ENCODE data around the gene PHACTR1.

Gene PHACTR1

DNA sequence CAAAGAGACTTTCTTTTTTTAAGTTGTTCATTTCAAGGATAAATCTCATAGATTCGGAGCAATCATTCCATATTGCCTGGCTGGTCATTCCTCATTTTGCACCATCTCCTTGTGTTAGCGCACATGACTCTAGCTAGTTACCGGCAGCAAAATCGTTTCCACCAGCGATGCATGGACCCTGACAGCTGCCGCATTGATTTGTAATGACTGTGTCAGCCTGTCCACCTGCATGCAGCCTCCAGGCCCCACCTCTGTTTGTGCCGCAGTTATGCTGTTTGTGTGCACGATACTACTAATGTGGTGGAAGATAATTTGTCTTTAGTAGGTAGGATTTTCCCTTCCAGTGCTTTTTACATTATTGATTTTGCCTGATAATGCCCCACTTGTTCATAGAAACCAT lies 447.7 kb downstream of the PHACTR1 start:
- DNase-seq (ENCODE audit: insufficient read length) (no peak), FAIRE-seq (no peak)
- TF ChIP-seq POLR2A (IDR thresholded peaks at IDR 0.05; ENCODE audit: low read depth, low read length) (no peak), POLR2AphosphoS5 (IDR thresholded peaks at IDR 0.05; ENCODE audit: low read depth, low read length) (no peak), TAF1 (IDR thresholded peaks at IDR 0.05; ENCODE audit: borderline replicate concordance, low read depth, low read length) (no peak)

DNA sequence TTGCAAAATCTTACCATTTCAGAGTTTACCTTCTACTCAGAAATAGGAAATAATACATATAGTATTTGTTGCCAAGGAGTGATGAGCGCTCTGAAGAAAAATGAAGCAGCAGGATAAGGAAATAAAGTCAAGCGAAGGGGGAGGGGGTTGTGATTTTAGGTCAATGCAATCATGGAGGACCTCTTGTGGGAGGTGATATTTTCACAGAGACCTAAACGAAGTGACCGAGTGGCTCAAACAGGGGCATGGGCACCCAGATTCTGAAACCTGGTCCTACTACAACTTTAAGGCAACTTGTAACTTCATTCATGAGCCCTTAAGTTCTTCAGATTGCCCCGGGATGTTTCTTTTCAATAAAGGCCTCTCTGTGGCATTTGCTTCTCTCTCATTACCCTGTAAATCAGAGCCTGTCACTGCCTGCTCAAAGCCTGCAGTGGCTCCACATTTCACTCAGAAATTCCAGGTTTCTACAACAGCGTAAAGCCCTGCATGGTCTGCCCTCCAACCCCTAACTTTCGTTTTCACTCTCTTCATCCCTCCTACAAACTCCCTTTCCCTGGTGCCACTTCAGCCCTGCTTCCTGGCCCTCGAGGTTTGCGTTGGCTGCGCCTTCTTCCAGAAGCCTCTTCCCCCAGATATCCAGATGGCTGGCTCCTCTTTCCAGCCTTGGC lies 449.1 kb downstream of the PHACTR1 start:
- DNase-seq (ENCODE audit: insufficient read length): no peak
- no peak for FAIRE-seq
- TF ChIP-seq POLR2AphosphoS5 (IDR thresholded peaks at IDR 0.05; ENCODE audit: low read depth, low read length) (no peak), POLR2A (IDR thresholded peaks at IDR 0.05; ENCODE audit: low read depth, low read length) (no peak), TAF1 (IDR thresholded peaks at IDR 0.05; ENCODE audit: borderline replicate concordance, low read depth, low read length) (no peak)

DNA sequence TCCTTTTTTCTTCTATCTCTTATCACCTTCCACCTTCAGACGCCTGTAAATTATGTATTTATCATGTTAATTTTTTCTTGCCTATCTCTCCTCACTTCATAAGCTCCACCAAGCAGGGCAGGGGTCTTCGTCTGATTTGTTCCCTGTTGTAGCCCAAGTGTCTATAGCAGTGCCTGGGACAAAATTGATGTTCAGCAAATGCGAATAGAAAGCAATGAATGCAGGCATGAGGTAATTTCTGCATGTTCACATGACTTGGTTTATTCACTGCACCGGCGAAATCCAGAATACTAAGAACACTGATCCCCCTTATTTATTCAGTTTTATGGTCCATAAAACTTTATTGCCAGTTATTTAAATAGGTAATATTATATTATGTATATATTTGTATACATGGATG lies 449.7 kb downstream of the PHACTR1 start:
- no peak for FAIRE-seq
- no peak for DNase-seq (ENCODE audit: insufficient read length)
- TF ChIP-seq POLR2AphosphoS5 (IDR thresholded peaks at IDR 0.05; ENCODE audit: low read depth, low read length) (no peak), POLR2A (IDR thresholded peaks at IDR 0.05; ENCODE audit: low read depth, low read length) (no peak), TAF1 (IDR thresholded peaks at IDR 0.05; ENCODE audit: borderline replicate concordance, low read depth, low read length) (no peak)

DNA sequence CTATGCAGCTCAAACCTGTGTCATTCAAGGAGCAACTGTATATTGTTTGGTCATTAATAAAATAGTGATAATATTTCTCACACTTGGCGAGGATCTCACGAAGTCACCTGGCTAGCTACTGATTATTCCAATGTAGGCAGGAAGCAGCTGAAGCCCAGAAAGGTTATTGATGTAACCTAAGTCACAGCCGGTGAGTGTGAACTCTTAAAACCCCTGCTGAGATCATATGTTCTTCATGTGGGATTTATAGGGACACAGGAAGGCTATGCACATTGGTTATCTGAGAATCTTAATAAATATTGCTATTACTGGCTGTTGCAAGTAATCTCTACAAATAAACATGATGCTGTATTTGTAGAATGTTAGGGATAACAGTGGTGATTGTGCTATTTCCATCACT lies 450.3 kb downstream of the PHACTR1 start:
- no peak for TF ChIP-seq TAF1 (IDR thresholded peaks at IDR 0.05; ENCODE audit: borderline replicate concordance, low read depth, low read length)
- no peak for TF ChIP-seq POLR2AphosphoS5 (IDR thresholded peaks at IDR 0.05; ENCODE audit: low read depth, low read length)
- no peak for TF ChIP-seq POLR2A (IDR thresholded peaks at IDR 0.05; ENCODE audit: low read depth, low read length)
- no peak for DNase-seq (ENCODE audit: insufficient read length)
- FAIRE-seq: no peak

DNA sequence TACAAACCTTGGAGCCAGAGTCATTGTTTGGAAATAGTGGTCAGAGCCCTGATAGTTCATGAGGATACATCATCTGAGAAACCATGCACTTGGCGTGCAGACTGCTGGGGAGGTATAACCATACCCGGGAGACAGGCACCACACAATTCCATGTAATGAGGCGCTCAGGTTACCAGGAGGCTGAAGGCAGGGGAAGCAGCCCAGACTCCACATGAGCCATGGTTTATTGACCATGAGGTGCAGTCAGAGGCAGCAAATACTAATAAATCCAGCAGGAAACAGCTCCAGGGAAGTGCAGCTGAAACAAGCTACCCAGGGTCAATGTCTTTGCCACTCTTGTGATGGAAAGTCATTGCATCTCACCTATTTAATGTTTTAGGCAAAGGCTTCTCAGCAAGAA lies 455.7 kb downstream of the PHACTR1 start:
- DNase-seq (ENCODE audit: insufficient read length) (no peak), FAIRE-seq (no peak)
- no peak for TF ChIP-seq POLR2AphosphoS5 (IDR thresholded peaks at IDR 0.05; ENCODE audit: low read depth, low read length)
- no peak for TF ChIP-seq TAF1 (IDR thresholded peaks at IDR 0.05; ENCODE audit: borderline replicate concordance, low read depth, low read length)
- no peak for TF ChIP-seq POLR2A (IDR thresholded peaks at IDR 0.05; ENCODE audit: low read depth, low read length)

DNA sequence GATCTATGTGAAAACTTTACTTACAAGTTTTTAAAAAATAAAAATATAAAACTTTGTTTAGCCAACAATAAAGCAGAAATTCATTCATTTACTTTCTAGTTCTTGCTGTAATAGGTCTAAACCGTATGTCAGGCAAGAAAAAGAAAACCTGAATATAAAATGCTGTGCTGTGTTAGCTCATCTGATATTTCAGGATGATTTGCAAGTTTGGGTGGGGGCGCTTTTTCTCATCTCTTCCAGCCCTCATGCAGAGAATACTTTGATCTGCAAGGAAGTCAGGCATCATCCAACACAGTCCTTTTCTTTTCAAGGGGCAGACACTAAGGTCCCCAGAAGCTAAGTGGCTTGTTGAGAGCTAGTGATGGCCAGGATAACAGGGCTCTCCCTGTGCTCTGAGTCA lies 458.5 kb downstream of the PHACTR1 start:
- DNase-seq (ENCODE audit: insufficient read length): no peak
- TF ChIP-seq TAF1 (IDR thresholded peaks at IDR 0.05; ENCODE audit: borderline replicate concordance, low read depth, low read length): no peak
- no peak for TF ChIP-seq POLR2A (IDR thresholded peaks at IDR 0.05; ENCODE audit: low read depth, low read length)
- TF ChIP-seq POLR2AphosphoS5 (IDR thresholded peaks at IDR 0.05; ENCODE audit: low read depth, low read length): no peak
- FAIRE-seq: no peak

DNA sequence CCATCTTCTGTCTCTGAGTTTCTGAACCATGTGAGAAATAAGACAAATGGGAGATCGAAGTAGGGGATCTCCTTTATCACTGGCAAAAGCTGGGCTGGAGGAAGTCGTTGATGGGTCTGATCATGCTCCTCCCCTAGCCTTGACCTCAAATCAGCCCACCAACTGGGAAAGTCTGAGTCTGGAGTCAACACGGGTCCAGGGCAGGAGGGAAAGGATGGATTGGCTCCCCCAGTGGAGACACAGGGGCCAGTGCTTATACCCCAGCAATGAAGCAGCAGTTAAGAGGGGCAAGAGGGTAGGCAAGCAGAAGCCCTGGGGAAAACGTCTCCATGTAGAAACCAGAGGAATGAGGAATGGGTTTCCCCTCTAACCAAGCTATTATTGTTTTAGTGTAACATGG lies 459.2 kb downstream of the PHACTR1 start:
- no peak for DNase-seq (ENCODE audit: insufficient read length)
- TF ChIP-seq TAF1 (IDR thresholded peaks at IDR 0.05; ENCODE audit: borderline replicate concordance, low read depth, low read length) (no peak), POLR2AphosphoS5 (IDR thresholded peaks at IDR 0.05; ENCODE audit: low read depth, low read length) (no peak), POLR2A (IDR thresholded peaks at IDR 0.05; ENCODE audit: low read depth, low read length) (no peak)
- FAIRE-seq: no peak

DNA sequence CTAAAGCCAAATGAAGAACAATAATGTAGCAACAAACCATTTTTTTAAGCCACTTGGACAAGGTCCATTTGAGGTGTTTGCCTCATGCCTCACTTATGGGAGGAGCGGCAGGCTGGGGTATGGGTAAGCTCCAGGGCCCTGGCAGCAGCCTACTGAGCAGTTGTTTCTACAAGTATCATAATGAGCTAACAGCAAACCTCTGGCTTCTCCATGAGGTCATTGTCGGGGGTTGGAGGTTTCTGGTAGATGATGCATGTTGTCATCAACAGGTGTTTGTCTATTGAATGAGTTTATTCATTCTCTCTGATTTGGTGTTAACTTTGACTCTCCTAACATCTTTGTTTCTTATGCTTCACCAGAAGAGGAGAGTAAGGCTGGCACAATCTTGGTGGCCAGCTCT lies 461.1 kb downstream of the PHACTR1 start:
- DNase-seq (ENCODE audit: insufficient read length) (no peak), FAIRE-seq (no peak)

DNA sequence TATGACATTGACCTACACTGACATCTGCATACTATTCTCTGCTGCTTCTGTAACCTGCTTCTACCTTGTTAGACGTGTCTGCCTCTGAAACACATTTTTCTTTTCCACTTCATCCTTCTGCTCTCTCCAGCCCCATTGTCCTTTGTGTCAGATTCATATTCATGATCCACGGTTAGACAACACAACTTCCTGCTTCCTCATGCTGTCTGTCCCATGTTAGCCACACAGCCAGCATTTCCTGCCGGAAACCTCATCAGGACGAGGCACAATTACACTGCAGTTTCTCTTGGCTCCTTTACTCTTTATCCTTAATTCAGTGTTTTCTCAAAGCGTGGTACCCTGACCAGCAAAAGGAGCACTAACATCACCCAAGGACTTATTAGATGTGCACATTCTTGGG lies 461.5 kb downstream of the PHACTR1 start:
- TF ChIP-seq POLR2A (IDR thresholded peaks at IDR 0.05; ENCODE audit: low read depth, low read length) (no peak), POLR2AphosphoS5 (IDR thresholded peaks at IDR 0.05; ENCODE audit: low read depth, low read length) (no peak), TAF1 (IDR thresholded peaks at IDR 0.05; ENCODE audit: borderline replicate concordance, low read depth, low read length) (no peak)
- FAIRE-seq (no peak), DNase-seq (ENCODE audit: insufficient read length) (no peak)

More for the DNA sequence above, 461.1 kb downstream of the PHACTR1 start:
- no peak for TF ChIP-seq TAF1 (IDR thresholded peaks at IDR 0.05; ENCODE audit: borderline replicate concordance, low read depth, low read length)
- TF ChIP-seq POLR2AphosphoS5 (IDR thresholded peaks at IDR 0.05; ENCODE audit: low read depth, low read length): no peak
- no peak for TF ChIP-seq POLR2A (IDR thresholded peaks at IDR 0.05; ENCODE audit: low read depth, low read length)

DNA sequence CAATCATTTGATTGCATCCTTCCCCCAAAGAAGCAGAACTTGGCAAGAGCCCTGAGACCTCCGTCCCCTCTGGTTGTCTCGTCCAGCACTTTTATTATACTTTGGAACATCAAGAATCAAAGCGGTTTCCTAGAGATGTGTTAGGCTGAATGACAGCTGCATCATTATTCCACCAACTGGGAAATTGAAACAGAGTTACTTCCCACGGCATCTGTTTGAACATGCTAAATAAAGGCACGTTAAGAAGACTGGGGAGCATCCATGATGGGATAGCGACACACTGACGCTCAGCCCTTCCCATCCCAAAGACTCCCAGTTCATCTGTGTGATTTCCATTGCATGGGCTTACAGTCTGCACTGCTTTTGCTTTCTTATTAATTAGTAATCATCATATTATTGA lies 464.0 kb downstream of the PHACTR1 start:
- no peak for DNase-seq (ENCODE audit: insufficient read length)
- FAIRE-seq: no peak
- TF ChIP-seq TAF1 (IDR thresholded peaks at IDR 0.05; ENCODE audit: borderline replicate concordance, low read depth, low read length): no peak
- no peak for TF ChIP-seq POLR2AphosphoS5 (IDR thresholded peaks at IDR 0.05; ENCODE audit: low read depth, low read length)
- no peak for TF ChIP-seq POLR2A (IDR thresholded peaks at IDR 0.05; ENCODE audit: low read depth, low read length)

DNA sequence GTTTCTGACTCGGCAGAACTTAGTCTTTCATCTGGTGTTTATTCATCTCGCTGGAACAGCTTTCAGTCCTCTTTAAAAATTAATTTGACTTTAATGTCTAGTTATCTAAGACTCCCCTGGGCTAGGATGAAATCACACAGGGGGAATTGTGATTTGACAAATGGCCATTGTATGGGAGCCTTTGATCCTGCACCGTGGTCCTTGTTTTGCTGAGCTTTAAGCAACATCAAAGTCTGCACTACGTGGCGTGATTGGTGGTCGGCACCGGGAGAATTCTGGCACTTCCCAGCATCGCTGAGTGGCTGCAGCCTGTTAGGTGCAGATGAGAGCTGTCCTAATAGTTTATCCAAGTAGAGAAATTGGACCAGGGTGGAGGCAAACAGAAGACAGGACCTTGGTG lies 464.8 kb downstream of the PHACTR1 start:
- TF ChIP-seq POLR2A (IDR thresholded peaks at IDR 0.05; ENCODE audit: low read depth, low read length): no peak
- no peak for TF ChIP-seq POLR2AphosphoS5 (IDR thresholded peaks at IDR 0.05; ENCODE audit: low read depth, low read length)
- no peak for TF ChIP-seq TAF1 (IDR thresholded peaks at IDR 0.05; ENCODE audit: borderline replicate concordance, low read depth, low read length)
- DNase-seq (ENCODE audit: insufficient read length) (no peak), FAIRE-seq (no peak)

DNA sequence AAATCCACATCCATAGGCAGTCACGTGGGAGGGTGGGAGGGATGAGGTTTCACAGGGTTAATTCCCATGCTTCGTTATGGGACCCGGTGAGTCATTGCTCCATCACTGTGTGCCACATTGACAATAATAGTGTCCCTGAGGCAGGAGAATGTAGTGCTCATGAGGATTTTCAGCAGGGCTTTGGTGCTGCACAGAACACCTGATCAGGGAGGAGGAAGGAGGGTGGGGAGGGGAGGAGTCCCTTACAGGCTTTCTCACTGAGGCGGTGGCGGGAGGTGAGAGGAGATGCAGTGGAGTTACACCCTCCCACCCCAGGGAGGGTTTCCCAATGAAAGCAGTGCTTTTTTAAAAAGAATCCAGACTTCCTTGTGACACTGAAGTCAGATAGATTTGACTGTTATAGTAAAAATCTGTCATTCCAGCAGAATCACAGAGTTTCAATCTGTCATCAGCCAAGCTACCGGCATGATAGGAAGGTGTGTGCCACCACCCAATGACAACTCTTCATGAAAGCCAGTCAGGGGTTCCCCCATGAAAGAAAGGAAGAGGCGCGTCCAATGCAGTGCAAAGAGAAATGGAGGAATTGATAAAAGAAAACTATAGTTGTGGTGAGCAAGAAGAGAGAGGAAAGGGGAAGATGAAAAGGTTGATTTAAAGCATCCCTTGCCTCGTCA lies 467.0 kb downstream of the PHACTR1 start:
- FAIRE-seq (no peak), DNase-seq (ENCODE audit: insufficient read length) (no peak)
- TF ChIP-seq TAF1 (IDR thresholded peaks at IDR 0.05; ENCODE audit: borderline replicate concordance, low read depth, low read length) (no peak), POLR2A (IDR thresholded peaks at IDR 0.05; ENCODE audit: low read depth, low read length) (no peak), POLR2AphosphoS5 (IDR thresholded peaks at IDR 0.05; ENCODE audit: low read depth, low read length) (no peak)

All from GM12892 (cell line).